HCT116 (cell line): ENCODE results near the gene GPR31.

Source experiments
- ELF1 ChIP-seq: IDR thresholded peaks from 2 replicates; pipeline ENCODE4 v1.6.1; 2012; ENCODE audit warnings: low read depth, borderline replicate concordance
- EZH2 ChIP-seq: fragments of 200-600 bp; sonication (generic); IDR thresholded peaks from 2 replicates; pipeline ENCODE4 v1.6.1; 2017; ENCODE audit warnings: antibody characterized with exemption, mixed run types
- EZH2phosphoT487 ChIP-seq: fragments of 200-600 bp; IDR thresholded peaks from 2 replicates; pipeline ENCODE4 v1.6.1; 2018; ENCODE audit warnings: antibody characterized with exemption, borderline replicate concordance
- JUND ChIP-seq: IDR thresholded peaks from 2 replicates; pipeline ENCODE4 v1.6.1; 2012
- POLR2A ChIP-seq: IDR thresholded peaks from 2 replicates; pipeline ENCODE4 v1.7.0; 2011; ENCODE audit warnings: borderline replicate concordance; ENCODE audit not compliant: insufficient read depth, insufficient read length; ENCODE audit errors: extremely low read depth
- RAD21 ChIP-seq: IDR thresholded peaks from 2 replicates; pipeline ENCODE4 v1.6.1; 2012; ENCODE audit warnings: low read depth, mild to moderate bottlenecking
- SIN3A ChIP-seq: IDR thresholded peaks from 2 replicates; pipeline ENCODE4 v1.6.1; 2012; ENCODE audit warnings: low read depth
- SRF ChIP-seq: IDR thresholded peaks from 2 replicates; pipeline ENCODE4 v1.6.1; 2012; ENCODE audit warnings: low read depth
- YY1 ChIP-seq: IDR thresholded peaks from 2 replicates; pipeline ENCODE4 v1.6.1; 2011; ENCODE audit warnings: low read length, low read depth, moderate library complexity, mild to moderate bottlenecking; ENCODE audit not compliant: insufficient replicate concordance; ENCODE audit errors: extremely low read depth
- ZNF274 ChIP-seq: fragments of 200-500 bp; sonication (Bioruptor generic); IDR thresholded peaks from 2 replicates; pipeline ENCODE4 v1.6.1; 2014; ENCODE audit warnings: mild to moderate bottlenecking, low read depth, low read length, inconsistent platforms
- TF ChIP-seq, protein P1 (sequence below), 3 experiments: fragments of 200-600 bp in 1 of 3; sonication (generic) in 1 of 3; IDR thresholded peaks in 2 of 3; conservative IDR thresholded peaks in 1 of 3; 2 replicates each; pipeline ENCODE4 v1.5.1; 2012 to 2017; ENCODE audit warnings: low read depth in 2 of 3, low read length in 2 of 3, antibody characterized with exemption in 1 of 3, borderline replicate concordance in 1 of 3, control low read depth in 1 of 3, mild to moderate bottlenecking in 1 of 3, mixed read lengths in 1 of 3, mixed run types in 1 of 3, moderate library complexity in 1 of 3; ENCODE audit not compliant: insufficient read depth in 1 of 3
- TF ChIP-seq, protein P2 (sequence below): IDR thresholded peaks from 2 replicates; pipeline ENCODE4 v1.6.1; 2012
- TF ChIP-seq, protein P3 (sequence below): IDR thresholded peaks from 2 replicates; pipeline ENCODE4 v1.6.1; 2012; ENCODE audit warnings: low read depth
- TF ChIP-seq, protein P4 (sequence below): IDR thresholded peaks from 2 replicates; pipeline ENCODE4 v1.6.1; 2012

DNA sequence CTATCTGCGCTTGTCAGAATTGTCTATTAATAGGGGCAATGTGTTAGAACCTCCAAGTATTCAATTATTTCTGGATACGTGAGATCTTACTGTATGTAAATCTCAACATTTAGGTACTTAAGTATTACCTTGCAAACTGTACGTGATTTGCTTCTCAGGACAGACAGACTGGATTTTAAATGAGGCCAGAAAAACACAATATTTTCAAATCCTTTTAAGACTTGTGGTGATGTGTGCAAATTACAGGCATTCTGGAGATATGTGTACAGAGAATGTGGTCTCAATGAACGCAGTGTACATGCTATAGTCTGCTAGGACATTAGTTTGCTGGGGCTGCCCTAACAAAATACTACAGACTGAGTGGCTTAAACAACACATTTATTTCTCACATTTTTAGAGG is 18.0 kb downstream of the GPR31 start:
- no peak for TF ChIP-seq EZH2
- TF ChIP-seq, protein P1, sequence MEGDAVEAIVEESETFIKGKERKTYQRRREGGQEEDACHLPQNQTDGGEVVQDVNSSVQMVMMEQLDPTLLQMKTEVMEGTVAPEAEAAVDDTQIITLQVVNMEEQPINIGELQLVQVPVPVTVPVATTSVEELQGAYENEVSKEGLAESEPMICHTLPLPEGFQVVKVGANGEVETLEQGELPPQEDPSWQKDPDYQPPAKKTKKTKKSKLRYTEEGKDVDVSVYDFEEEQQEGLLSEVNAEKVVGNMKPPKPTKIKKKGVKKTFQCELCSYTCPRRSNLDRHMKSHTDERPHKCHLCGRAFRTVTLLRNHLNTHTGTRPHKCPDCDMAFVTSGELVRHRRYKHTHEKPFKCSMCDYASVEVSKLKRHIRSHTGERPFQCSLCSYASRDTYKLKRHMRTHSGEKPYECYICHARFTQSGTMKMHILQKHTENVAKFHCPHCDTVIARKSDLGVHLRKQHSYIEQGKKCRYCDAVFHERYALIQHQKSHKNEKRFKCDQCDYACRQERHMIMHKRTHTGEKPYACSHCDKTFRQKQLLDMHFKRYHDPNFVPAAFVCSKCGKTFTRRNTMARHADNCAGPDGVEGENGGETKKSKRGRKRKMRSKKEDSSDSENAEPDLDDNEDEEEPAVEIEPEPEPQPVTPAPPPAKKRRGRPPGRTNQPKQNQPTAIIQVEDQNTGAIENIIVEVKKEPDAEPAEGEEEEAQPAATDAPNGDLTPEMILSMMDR (IDR thresholded peaks at IDR 0.05 in 2 of 3, conservative IDR thresholded peaks at IDR 0.05 in 1 of 3; ENCODE audit: borderline replicate concordance in 1 of 3, insufficient read depth in 1 of 3, low read depth in 2 of 3, low read length in 2 of 3), result no peak
- TF ChIP-seq, protein P2, sequence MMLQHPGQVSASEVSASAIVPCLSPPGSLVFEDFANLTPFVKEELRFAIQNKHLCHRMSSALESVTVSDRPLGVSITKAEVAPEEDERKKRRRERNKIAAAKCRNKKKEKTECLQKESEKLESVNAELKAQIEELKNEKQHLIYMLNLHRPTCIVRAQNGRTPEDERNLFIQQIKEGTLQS, result no peak
- TF ChIP-seq JUND, result no peak
- no peak for TF ChIP-seq POLR2A
- TF ChIP-seq, protein P3, sequence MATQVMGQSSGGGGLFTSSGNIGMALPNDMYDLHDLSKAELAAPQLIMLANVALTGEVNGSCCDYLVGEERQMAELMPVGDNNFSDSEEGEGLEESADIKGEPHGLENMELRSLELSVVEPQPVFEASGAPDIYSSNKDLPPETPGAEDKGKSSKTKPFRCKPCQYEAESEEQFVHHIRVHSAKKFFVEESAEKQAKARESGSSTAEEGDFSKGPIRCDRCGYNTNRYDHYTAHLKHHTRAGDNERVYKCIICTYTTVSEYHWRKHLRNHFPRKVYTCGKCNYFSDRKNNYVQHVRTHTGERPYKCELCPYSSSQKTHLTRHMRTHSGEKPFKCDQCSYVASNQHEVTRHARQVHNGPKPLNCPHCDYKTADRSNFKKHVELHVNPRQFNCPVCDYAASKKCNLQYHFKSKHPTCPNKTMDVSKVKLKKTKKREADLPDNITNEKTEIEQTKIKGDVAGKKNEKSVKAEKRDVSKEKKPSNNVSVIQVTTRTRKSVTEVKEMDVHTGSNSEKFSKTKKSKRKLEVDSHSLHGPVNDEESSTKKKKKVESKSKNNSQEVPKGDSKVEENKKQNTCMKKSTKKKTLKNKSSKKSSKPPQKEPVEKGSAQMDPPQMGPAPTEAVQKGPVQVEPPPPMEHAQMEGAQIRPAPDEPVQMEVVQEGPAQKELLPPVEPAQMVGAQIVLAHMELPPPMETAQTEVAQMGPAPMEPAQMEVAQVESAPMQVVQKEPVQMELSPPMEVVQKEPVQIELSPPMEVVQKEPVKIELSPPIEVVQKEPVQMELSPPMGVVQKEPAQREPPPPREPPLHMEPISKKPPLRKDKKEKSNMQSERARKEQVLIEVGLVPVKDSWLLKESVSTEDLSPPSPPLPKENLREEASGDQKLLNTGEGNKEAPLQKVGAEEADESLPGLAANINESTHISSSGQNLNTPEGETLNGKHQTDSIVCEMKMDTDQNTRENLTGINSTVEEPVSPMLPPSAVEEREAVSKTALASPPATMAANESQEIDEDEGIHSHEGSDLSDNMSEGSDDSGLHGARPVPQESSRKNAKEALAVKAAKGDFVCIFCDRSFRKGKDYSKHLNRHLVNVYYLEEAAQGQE, result no peak
- TF ChIP-seq, protein P4, sequence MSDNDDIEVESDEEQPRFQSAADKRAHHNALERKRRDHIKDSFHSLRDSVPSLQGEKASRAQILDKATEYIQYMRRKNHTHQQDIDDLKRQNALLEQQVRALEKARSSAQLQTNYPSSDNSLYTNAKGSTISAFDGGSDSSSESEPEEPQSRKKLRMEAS, result no peak
- TF ChIP-seq ZNF274, result no peak
- TF ChIP-seq ELF1, result no peak
- TF ChIP-seq SRF, result no peak
- TF ChIP-seq RAD21, result no peak
- TF ChIP-seq SIN3A, result no peak
- TF ChIP-seq YY1, result no peak
- TF ChIP-seq EZH2phosphoT487, result no peak
